Fibroblast of skin of scalp (primary cell): ENCODE measurements around the gene LAMA3.
"Not testable (repeated sequence)": the region's sequence is repeated elsewhere in the genome, so short reads cannot be mapped to it uniquely, and the experiment has no call there.

Experiments
- DNase-seq: peaks from one replicate; pipeline ENCODE4 v3.0.0-alpha.2; 2013

LAMA3 gene

DNA sequence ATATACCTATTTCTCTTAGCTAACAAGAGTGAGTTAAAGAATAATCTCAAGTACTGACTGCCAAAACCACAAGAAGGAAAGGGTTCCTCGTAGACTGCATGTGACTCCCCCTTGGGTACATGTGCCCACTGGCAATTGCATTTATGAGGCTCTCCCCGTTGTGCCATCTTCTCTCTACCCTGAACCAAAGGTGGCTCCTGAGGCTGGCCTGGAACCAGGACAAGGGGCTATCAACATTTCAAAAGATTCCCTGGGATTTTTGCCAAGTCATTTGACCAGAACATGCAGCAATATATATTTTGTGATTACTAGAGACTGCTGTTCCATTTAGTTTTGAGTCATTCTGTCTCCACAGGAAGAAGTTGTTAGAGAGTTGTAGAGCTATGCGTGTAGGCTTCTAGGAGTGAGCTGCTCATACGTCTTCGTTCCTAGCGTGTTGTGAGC lies 45.8 kb downstream of the LAMA3 start:
- DNase-seq: peak; percentile 38

DNA sequence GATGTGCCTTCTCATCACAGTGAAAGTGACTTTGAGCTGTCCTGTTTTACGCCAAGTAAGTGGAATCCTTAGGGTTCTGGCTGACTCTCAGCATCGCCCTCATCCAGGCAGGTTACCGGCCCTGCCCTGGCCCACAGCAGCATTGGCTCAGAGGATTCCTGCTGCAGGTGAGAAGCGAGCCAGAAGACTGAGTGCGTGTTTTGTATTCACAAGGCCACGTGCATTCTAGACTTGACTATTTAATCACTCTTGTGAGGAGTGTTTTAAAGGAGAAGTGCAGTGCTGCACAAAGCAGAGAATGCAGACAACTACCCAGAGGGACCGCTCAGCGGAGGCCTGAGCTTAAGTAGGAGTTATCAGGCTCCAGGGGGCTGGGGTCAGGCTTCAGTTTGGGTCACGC lies 48.3 kb downstream of the LAMA3 start:
- no peak for DNase-seq

DNA sequence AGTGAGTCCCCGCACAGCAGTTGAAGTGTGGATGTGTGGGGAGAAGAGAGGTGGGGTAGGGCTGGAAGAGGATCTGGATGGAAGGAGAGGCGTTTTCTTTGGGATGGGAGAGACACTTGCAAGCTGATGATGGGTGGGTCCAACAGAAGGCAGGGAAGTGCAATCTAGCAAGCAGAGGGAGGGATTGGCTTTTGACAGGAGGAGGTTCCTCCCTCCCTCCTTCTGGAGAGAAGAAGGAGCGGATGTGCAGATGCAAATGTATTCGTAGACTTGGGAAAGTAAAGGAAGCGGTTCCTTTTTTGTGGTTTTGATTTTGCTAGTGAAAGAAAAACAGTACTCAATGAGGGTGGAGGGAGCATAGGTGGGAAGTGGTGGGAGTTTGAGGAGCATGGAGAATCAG lies 48.9 kb downstream of the LAMA3 start:
- DNase-seq: no peak

DNA sequence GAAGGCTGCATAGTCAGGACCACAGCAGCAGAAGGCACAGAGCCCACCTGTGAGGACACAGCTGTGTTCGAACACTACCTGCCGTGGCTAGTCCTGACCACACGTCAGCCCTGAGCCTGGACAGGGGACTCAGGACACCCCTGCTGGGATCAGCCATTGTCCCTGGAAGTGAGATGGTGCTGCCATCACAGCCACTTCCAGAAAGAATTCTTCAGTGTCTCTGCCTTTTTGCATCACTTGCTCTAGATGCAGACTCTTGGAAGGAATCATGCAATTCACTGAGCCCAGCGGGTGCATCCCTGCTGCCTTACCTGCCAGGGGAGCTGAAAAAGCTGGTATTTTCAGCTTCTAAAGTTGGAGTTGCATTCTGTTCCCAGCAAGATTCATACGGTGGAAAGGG lies 49.3 kb downstream of the LAMA3 start:
- no peak for DNase-seq

DNA sequence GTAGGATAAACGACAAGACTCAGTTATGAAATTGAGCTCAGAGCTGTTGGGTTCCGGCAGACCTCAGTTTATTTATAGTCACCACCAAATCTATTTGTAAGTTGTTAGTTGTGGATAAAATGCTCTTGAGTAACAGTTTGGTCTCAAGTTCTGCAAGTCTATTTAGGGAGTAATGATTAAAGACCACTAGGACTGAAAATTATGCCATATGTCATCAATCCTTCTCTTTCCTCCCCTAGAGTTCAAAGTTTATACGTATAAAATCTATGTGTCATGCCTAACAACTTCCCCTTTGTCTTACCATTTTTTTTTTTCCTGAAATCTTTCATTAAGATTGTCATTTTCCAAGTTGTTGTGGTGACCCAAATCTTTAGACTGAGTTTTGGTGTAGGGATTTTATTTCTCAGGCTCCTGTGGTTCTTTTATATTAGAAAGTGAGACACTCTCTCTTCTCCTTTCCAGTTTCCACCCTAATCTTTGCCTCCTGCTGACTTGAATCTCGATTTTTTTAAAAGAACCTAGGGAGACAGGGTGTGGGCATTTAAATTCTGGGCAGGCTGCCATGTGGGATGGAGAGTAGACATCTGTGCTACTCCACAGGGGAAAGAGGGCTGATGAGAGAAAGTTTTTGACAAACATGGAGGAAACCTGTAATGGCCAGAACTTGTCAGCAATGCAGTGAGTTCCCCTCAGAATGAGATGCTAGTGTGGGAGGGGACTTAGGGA lies 51.0 kb downstream of the LAMA3 start:
- DNase-seq: peak; percentile 73

DNA sequence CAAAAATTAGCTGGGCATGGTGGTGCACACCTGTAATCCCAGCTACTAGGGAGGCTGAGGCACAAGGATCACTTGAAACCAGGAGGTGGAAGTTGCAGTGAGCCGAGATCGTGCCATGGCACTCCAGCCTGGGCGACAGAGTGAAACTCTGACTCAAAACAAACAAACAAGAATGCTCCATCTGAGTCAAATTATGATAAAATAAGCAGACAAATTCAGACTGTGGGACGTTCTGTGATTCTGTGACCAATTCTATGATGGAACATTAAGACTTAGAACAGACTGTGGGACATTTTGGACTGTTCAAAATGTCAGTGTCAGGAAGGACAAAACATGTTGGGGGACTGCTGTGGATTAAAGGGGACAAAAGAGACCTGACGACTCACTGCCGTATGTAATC lies 52.7 kb downstream of the LAMA3 start:
- DNase-seq: not testable (repeated sequence)

DNA sequence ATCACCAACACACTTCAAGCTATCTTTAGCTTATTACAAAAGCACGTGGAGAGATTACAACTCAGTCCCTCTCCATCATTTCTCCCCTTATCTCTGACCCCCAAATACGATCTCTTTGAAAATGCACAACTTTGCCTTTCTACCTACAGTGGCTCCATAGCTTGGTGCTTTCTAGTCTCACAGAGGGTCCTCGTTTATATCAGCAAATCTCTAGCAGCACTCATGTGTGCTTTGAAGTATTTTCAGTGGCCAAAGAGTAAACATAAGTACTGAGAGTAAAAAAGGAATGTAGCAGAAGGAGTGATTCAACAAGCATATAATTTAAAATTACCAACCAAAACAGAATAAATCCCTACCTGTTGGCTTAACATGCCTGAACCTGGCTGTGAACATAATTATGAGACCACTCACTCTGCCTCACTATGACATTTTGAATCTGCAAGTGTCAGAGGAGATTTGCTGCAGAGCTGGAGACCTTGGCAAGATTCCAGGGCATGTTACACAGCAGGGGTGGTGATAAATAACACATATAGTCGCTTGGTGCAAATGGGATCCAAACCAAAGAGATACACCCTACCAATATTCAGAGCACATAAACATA lies 54.6 kb downstream of the LAMA3 start:
- no peak for DNase-seq

DNA sequence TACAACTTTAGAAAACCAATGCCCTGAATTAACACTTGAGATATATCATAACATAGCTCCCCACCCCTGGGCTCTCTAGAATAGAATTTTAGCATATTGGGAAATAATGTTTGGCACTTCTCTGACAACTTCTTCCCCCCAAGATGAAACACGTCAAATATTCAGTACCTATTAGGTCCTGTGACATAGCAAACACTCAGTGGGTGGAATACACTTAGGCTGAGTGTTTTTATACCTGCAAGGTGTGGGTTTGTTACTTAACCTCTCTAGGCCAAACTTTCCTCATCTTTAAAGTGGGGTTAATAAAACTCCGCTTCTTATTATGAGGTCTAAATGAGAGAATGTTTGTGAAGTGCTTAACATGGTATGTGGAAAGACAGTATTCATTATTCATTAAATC lies 56.1 kb downstream of the LAMA3 start:
- no peak for DNase-seq

DNA sequence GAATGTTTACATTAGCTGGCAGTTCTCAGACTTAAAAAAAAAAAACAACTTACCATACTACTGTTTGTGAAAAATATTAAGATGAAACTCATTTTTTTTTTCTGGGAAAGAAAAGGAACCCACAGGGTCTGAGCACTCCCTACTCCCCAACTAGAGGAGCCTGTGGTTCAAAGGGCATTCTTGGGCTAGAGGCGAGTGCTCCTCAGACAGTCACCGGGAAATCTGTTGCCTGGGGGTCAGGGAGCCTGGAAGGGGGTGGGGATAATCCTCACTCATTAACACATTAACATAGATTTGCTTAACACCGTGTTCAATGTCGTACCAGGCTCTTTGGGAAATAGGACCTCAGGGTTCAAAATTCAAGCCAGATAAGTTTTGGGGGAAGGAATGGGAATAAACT lies 57.6 kb downstream of the LAMA3 start:
- DNase-seq: no peak

DNA sequence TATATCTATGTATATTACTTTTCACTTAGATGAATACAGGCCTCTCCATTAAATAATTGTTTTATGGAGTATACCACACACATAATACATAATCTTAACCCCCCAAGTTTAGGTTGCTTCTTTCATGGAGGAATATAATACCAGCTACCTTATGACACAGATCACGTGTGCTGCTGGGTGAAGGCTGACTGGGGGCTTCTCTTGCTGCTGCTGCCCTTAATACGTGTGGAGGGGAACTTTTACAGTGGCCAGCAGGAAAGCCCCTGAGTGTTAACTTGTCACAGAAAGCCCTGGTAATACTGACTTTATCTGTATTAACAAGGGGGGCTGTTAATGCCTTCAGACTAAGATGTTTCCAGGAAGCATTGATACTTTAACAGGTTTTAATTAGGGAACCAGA lies 63.1 kb downstream of the LAMA3 start:
- DNase-seq: no peak

DNA sequence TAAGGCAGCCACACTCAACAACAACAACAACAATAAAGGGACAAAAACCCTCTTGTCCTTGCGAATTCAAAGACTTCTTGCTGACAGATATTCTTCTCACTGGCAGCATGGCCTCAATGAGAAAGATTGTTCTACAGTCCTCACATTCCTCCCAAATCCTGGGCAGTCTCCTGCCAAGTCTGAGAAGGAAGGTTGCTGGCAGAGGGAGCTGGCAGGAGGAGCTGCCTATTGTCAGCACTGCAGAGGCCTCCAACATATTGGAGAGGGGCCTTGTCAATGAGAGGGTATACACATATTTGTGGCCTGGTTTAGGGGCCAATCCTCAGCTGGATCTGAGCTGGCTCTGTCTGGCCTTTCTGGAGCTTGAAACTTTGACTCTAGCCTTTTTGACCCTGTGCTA lies 63.5 kb downstream of the LAMA3 start:
- DNase-seq: peak; percentile 15

DNA sequence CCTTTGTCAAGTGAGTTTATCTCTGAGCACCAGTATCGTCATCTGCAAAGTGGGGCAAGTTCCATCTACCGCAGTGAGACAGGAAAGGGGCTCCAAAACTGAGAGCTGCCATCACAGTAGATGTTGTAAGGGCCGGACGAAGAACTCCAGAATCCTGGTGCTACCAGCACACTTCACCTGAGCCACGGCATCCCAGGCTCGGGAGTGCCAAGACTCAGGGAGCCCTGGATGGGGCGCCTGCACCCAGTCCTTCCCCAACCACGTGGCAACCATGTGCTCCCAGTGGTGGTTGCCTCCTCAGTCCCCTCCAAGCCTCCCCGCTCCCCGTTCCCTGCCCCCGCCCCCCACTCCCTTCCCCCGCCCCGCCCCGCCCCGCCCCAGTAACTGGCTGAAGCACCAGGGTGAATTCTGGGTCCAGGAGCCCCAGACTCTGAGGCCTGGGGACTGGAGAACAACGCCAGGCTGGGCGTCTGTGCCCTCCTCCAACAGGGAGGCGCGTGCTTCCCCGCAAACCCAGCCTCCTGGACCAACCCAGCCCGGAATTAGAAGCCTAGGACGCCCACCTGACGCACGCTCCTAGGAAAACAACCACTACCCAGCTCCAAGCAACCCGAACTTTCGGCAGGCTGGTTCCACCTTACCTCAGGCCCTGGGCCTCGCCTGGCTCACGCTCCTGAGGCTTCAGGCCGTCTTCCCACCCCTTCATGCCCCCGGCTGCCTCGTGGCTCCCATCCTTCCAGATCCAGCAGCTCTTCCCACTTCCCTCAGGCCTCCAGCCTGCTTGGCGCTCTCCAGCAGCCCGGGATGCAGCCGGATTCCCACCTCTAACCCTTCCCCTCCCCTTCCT lies 67.6 kb downstream of the LAMA3 start:
- DNase-seq: no peak

DNA sequence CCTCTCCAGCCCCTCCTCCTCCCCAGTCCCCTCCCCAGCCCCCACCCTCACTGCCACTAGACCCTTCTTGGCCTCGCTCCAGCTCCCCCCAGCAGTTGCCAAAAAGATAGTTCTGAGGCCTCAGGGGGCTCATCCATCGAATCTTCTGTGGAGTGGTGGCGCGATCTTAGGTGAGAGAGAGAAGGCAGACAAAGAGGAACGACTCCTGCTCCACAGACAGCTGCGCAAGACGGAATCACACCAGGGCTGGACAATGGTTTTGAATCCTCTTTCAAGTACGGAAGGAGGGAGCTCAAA lies 68.1 kb downstream of the LAMA3 start:
- DNase-seq: no peak

DNA sequence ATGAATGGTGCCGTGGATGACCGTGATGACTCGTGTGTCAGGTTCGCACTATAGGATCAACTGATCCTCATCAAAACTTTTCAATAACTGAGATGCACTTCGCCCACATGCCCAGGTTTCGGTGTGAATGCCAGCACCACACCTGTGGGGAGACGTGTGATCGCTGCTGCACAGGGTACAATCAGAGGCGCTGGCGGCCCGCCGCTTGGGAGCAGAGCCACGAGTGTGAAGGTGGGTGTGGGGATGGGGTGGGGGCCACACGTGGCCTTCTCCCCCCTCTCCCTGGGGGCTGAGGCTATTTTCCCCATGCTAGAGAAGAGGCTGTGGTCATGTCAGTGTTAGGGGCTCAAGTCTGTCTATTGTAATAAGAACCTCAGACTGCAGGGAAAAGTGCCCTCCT lies 69.0 kb downstream of the LAMA3 start:
- no peak for DNase-seq

DNA sequence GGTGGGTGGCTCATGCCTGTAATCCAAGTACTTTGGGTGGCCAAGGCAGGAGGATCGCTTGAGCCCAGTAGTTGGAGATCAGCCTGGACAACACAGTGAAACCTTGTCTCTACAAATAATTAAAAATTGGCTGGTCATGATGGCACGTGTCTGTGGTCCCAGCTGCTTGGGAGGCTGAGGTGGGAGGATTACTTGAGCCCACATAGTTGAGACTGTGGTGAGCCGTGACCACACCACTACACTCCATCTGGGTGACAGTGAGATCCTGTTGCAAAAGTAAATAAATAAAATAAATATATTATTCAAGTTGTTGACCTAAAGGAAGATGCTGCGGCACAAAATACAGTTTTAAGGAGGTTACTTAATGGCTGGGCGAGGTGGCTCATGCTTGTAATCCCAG lies 72.7 kb downstream of the LAMA3 start:
- DNase-seq: no peak

DNA sequence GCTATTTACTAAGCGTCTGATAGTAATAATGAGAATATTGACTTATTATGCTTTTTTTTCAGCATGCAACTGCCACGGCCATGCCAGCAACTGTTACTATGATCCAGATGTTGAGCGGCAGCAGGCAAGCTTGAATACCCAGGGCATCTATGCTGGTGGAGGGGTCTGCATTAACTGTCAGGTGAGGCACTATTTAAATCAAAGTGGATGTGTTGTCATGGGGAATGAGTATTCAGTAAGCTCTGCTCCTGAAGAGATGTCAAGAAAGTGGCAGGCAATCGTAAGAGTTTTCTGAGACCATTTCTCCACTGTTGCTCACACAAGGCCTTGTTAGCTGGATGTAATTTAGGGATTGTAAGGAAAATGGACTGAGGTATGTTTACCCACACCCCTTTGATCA lies 74.1 kb downstream of the LAMA3 start:
- DNase-seq: no peak

DNA sequence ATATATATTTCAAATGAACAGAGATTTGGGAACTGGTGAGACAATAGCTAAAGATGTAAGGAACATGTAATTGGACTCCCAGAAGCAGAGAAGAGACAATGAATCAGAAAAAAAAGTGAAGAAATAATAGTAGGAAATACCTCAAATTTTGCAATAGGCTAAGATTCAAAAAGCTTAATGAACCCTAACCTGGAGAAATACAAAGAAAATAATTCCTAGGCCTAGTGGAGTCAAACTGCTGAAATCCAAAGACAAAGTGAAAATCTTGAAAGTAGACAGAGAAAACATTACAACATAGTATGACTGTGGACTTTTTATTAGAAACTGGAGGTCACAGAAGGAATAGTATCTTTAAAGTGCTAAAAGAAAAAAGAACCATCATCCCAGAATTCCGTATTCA lies 76.7 kb downstream of the LAMA3 start:
- no peak for DNase-seq

DNA sequence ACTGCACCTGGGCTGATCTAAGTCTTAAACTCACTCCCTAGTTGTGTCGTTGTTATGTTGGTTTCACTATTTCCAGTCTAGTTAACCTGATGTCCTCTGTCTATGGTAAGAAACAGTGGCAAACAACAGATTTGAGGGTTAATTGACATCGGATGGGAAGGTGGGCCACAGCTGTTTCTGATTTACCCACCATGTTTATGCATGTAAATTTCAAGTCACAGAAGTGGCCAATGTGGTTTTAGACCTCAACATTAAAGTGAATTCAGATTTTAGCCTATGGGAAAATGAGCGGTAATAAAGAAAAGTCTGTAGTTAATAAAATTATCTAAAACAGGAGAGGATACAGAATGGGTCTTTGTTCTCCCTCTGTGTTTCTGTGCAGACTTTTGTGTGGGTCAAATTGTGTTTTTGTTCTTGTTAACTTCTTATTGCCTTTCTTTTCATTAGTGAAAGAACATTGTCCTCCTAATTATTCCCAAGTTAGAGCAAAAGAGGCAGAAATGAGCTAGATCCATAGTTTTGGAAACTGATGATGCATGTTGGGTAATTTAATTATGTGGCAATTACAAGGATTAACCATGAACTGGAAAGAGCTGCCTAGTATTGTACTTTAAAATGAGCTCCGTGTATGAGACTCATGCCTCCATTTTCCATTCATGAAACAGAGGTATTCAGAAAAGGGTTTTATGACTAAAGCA lies 83.2 kb downstream of the LAMA3 start:
- no peak for DNase-seq

DNA sequence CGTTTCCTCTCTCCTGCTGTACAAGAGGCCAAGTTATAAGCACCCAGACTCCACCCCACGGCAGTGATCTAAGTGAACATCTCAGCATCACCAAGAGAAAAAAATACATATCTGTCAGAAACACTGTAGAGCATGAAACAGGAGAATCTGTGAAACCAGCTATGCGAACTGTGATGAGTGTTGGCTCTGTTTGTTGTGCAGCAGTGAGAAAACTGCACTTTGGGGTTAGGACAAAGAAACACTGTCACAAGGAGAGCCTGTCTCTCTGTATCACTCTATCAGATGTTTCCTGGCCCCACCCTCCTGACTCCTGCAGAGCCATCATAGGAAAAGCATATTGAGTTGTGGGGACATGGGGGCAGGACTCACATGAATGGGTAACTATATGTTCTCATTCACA lies 87.1 kb downstream of the LAMA3 start:
- no peak for DNase-seq

DNA sequence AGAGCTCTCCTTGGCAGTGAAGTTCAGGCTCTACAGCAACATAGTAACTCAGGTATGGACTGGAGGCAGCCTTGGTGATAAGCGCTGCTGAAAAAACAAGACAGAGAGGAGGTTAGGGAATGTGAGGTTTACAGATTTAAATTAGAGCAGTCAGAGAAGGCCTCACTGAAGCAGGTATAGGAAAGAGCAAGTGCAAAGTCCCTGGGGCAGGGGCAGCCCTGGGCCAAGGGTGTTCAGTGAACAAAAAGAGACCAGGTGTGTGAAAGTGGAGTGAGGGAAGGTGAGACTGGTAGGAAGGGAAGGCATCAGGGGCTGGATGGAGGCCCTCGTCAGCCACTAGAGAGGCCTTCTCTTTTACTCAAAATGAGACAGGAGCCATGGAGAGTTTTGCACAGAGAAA lies 89.6 kb downstream of the LAMA3 start:
- no peak for DNase-seq

DNA sequence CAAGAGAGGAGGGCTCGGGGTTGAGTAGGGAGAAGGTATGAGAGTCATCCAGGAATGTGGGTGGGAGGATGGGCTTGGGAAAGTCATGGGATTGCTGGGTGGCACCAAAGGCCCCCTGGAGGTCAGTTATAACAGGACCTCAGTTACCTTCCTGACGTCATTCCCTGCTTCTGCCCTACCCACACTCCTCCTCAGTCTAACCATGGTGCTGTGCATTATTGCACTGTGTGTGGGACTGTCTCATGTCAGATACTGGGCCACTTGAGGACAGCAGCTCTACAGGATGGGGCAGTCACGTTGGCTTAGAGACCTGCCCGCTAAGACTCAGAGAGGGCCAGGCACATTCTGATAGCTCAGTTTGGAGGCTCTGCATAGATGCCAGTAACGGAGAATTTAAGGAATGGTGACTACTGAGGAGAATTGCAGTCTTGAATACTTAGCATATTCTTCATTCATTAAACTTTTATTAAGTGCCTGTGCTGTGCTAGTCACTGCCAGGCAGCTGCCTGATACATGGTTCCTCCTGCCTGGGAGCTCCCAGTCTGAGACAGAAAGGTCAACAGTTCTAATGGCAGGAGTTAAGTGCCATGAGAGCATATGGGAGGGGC lies 90.5 kb downstream of the LAMA3 start:
- DNase-seq: peak; percentile 69

DNA sequence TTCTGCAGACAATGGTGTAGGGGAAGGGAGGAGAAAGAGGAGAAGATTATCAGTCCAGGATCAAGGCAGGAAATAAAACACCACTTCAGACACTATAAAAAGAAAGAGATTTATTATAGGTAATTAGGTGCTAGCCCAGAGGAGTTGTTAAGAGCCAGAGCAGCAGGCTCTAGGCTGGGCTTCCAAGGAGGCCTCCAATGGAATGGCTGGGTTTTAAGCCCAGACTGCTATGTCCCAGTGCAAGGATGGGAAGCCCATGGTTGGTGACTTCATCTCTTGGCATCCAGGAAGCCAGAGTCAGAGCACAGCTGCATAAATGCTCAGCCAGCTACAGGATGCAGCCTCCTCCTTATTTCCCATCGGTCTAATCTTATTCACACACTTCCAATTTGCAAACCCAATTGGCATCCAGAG lies 95.6 kb downstream of the LAMA3 start:
- DNase-seq: peak; percentile 84

DNA sequence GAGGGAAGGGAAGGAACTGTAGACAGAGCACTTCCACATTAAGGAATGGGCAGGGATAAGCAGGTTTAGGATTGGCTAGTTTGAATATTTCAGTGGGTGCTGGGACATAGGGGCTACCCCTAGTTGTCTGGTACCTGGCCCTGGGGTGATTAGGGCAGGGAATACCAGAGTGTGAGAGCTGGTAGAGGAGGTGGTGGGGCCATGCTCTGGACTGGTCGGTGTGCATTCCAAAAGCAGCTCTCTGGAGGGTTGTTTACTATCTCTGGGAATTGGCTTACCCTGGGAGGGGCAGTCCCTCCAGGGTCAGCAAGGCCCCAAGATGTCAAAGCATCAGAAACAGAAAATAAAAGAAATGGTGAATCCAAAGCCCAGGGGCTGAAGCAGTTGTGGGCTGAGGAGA lies 103.8 kb downstream of the LAMA3 start:
- no peak for DNase-seq
